GM12891 (cell line): Measurements from ENCODE around the gene NUFIP2.
A peak's percentile ranks its signal among the peaks of the same experiment; 100 is the strongest.

Experiments used
- DNase-seq: peaks from one replicate; pipeline ENCODE4 v3.0.0; 2011; ENCODE audit warnings: low spot score; ENCODE audit not compliant: insufficient read length
- FAIRE-seq: peaks from 2 replicates; lab custom pipeline; 2011; peaks lifted over from hg19 to GRCh38; lab: Jason Lieb, UNC
- PAX5 ChIP-seq: IDR thresholded peaks from 2 replicates; pipeline ENCODE4 v1.6.1; 2011; ENCODE audit warnings: low read length, moderate library complexity, mild to moderate bottlenecking; ENCODE audit not compliant: insufficient read depth, severe bottlenecking
- POLR2A ChIP-seq: IDR thresholded peaks from 2 replicates; pipeline ENCODE4 v1.6.1; 2011; ENCODE audit warnings: low read depth, low read length, control low read depth
- POLR2AphosphoS5 ChIP-seq: IDR thresholded peaks from 2 replicates; pipeline ENCODE4 v1.6.1; 2011; ENCODE audit warnings: low read depth, low read length, control low read depth
- POU2F2 ChIP-seq: IDR thresholded peaks from 2 replicates; pipeline ENCODE4 v1.6.1; 2011; ENCODE audit warnings: low read depth, mild to moderate bottlenecking, control low read depth, low read length, moderate library complexity
- SPI1 ChIP-seq: IDR thresholded peaks from 2 replicates; pipeline ENCODE4 v1.6.1; 2011; ENCODE audit warnings: low read depth, low read length, control low read depth
- TAF1 ChIP-seq: IDR thresholded peaks from 2 replicates; pipeline ENCODE4 v1.6.1; 2011; ENCODE audit warnings: low read depth, low read length, control low read depth

The NUFIP2 gene

DNA sequence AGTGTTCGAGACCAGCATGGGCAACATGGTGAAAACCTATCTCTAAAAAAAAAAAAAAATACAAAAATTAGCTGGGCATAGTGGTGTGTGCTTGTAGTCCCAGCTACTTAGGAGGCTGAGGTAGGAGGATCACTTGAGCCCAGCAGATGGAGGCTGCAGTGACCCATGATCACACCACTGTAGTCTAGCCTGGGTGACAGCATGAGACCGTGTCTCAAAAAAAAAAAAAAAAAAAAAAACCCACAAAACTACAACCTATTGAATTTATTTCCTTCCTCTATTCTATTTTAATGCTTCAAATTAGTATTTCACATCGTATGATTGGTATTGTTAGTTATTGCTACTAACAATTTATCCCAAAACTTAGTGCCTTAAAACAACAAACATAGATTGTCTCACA is 9.4 kb upstream of the NUFIP2 start:
- no peak for TF ChIP-seq POLR2A
- TF ChIP-seq PAX5: no peak
- TF ChIP-seq TAF1: no peak
- FAIRE-seq (no peak), DNase-seq (no peak)

GRCh38 chr17:29299031-29299430 is 5.1 kb upstream of the NUFIP2 start:
- TF ChIP-seq POLR2AphosphoS5 (no peak), POLR2A (no peak), SPI1 (no peak), PAX5 (no peak)
- no peak for DNase-seq
- FAIRE-seq: no peak

DNA sequence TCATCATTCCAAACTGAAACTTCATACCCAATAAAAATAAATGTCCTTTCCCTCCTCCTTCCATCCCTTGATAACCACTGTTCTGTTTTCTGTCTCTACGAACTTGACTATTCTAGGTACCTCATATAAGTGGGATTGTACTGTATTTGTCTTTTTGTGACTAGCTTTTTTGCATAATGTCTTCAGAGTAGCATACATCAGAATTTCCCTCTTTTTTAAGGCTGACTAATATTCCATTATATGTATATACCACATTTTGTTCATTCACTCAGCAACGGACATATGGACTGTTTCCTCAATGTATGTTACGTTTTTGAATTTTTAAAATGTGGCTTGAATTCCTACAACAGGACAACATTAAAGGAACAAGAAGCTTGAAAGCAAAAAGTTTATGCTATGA is 1.5 kb upstream of the NUFIP2 start:
- FAIRE-seq: no peak
- no peak for DNase-seq
- TF ChIP-seq PAX5: no peak
- no peak for TF ChIP-seq POLR2A
- TF ChIP-seq SPI1: no peak
- no peak for TF ChIP-seq POLR2AphosphoS5
- no peak for TF ChIP-seq POU2F2
- TF ChIP-seq TAF1: no peak

DNA sequence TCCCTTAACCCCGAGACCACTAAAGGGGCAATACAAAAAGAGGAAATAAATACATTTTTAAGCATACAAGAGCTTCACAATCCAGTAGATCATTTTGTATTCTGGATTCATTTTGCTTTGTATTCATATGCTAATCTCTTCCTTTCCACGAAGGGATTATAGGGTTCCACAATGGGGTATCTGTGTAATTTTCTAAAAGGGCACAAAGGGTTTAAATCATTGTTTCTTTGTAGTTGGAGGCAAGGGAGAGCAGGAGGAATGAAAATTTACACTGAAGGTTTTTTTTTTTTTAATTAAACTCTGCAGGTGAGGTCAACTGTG is 592 bp upstream of the NUFIP2 start:
- FAIRE-seq: no peak
- no peak for TF ChIP-seq TAF1
- TF ChIP-seq PAX5: no peak
- no peak for DNase-seq

DNA sequence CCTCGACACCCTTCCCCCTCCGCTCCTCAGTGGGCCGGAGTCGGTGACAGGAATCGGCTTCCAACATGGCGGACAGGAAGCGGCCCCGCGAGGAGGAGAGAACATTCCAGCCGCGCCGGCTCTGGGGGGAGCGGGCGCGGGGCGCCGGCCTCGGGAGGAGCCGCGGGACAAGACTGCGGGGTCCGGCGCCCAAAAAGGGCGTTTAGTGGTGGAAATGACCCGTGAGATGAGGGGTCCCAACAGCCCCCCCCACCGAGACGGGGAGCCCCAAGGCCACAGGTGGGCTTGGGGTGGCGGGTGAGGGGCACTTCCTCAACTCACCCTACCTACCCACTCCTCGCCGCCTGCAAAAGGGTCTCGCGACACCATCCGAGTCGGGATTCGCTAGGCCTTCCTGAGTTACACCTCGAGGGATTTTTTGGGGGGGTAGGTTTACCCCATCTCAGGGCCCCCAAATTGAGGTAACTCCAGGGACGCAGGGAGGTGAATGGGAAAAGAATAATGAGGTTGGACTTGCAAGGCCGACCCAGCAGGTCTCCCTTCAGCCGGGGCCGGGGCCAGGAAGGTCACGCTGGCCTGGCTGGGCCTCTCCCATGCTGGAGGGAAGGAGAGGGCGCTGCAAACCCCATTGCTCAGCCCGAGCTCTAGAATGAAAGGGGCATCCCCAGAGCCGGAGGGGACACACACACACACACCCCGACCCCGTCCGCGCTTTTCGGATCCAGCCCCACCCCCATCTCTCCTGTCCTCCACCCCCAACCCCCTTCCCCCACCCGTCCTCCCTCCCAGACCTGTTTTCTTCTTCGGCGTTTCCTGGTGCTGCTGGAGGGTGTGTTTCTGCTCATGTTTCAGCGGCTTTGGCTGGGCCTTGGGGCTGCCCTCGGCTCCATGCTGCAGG is 707 bp downstream of the NUFIP2 start:
- FAIRE-seq (peak; percentile 51), DNase-seq (peak; percentile 47)
- no peak for TF ChIP-seq POU2F2
- TF ChIP-seq TAF1: peak; percentile 36; the same call in 1 of the 2 replicates

DNA sequence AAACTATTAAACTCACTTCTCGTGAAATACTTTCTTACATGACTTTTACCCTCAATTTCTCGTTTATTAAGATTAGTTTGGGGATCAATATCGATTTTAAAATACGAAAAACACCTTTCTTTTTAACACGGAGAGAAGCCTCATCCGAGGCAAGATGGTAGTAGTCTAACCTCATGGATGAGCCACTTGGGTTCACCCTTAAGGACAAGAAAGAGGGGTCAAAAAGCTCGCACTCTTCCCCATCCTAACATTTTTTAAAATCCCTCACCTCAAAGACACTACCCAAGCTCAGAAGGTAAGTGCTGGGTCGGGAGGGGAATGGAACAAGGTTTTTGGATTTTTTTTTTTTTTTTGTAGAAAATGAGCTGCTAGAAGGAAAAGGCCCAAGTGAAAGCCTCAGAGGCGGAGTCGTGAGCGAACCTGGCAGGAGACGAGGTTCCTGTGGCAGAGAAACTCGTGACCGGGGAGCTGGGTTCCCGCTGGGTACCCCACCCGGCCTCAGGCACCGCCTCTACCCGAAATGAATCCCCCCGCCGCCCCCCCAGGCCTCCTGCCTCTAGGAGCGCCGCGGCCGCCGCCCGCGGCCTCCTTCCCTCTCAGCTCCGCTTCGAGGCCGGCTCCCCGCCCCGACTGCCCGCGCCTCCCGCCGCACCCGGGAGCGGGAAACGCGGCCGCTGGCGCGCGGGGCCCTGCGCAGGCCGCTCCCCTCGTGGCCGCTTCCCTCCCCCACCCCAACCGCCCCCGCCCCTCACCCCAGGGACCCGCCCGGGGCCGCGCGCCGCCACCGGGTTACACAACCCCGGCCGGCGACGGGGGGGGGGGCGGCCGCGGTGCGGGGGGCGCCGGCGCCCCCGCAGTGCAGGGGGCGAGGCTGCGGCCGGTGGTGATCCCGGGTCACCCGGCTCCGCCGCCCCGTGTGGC is 1.6 kb downstream of the NUFIP2 start:
- no peak for FAIRE-seq
- TF ChIP-seq SPI1: no peak
- TF ChIP-seq POLR2AphosphoS5: peak; percentile 15; the same call in 1 of the 2 replicates
- peak; percentile 22 for DNase-seq

- no peak for FAIRE-seq
- TF ChIP-seq POU2F2 (no peak), TAF1 (no peak), POLR2A (no peak), POLR2AphosphoS5 (no peak), SPI1 (no peak), PAX5 (no peak)
- DNase-seq: peak; percentile 24
These were observed 2.7 kb downstream of the NUFIP2 start for GRCh38 chr17:29291163-29291752.

DNA sequence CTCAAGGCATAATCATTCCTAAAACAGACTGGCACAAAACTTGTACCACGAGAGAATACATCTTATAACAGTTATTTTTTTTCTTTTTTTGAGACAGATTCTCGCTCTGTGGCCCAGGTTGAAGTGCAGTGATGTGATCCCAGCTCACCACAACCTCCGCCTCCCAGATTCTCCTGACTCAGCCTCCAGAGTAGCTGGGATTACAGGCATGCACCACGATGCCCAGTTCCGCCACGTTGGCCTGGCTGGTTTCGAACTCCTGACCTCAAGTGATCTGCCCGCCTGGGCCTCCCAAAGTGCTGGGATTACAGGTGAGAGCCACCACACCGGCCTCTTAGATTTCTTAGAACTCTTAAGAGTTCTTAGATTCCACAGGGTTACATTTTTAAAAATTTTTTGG is 4.1 kb downstream of the NUFIP2 start:
- no peak for TF ChIP-seq PAX5
- TF ChIP-seq POLR2AphosphoS5: no peak
- no peak for TF ChIP-seq POLR2A
- no peak for TF ChIP-seq POU2F2
- TF ChIP-seq SPI1: no peak
- no peak for TF ChIP-seq TAF1

GRCh38 chr17:29283961-29284360 is 10.0 kb downstream of the NUFIP2 start:
- FAIRE-seq (no peak), DNase-seq (no peak)
- TF ChIP-seq TAF1 (no peak), PAX5 (no peak), POLR2AphosphoS5 (no peak), SPI1 (no peak), POLR2A (no peak), POU2F2 (no peak)

More for the DNA sequence above, 4.1 kb downstream of the NUFIP2 start:
- FAIRE-seq (no peak), DNase-seq (no peak)

DNA sequence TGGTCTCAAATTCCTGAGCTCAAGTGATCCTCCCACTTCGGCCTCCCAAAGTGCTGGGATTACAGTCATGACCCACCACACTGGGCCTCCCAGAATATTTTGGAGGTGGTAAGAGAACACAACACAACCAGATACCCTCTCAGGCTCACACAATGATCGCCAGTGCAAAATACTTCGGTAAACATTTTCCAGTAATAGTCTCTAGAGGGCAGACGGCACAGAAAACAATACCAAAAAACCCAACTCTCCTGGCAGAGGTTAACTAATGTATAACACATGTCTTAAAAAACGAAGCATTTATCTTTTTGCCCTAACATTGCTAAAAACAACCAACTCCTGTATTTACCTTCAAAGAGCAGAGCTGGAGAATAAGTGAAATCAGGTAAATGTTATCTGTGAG is 10.5 kb downstream of the NUFIP2 start:
- FAIRE-seq (no peak), DNase-seq (no peak)
- TF ChIP-seq POU2F2 (no peak), POLR2A (no peak), POLR2AphosphoS5 (no peak), TAF1 (no peak), SPI1 (no peak), PAX5 (no peak)
